A673 (cell line): Measurements from ENCODE around the gene CBFA2T3. TPM values are rescaled to one million over a fixed set of nuclear protein-coding genes. Genes with fewer than 3 reads are reported as not detected.
"Not testable (repeated sequence)": the region's sequence is repeated elsewhere in the genome, so short reads cannot be mapped to it uniquely, and the experiment has no call there.

Experiments used
- BruUV-seq: library from RNA; stranded (reverse); fragments of 400-500 nt; replicated peaks from 2 replicates; lab custom pipeline; 2021; lab: Mats Ljungman, UMichigan
- CTCF ChIA-PET: fragments of 300-600 bp; sonication (Branson Sonifier 250); formaldehyde crosslinking; loops from one replicate; lab custom pipeline; 2022; ENCODE audit warnings: antibody characterized with exemption; lab: Charles Lee
- POLR2A ChIA-PET: fragments of 300-600 bp; sonication (Branson Sonifier 250); formaldehyde crosslinking; loops from one replicate; lab custom pipeline; 2022; ENCODE audit warnings: antibody characterized with exemption; ENCODE audit not compliant: low non-redundant PET; lab: Charles Lee
- DNase-seq: peaks from one replicate; pipeline ENCODE4 v3.0.0-alpha.2; 2015; ENCODE audit warnings: low spot score
- H3K27ac ChIP-seq: fragments of 200-600 bp; sonication (generic); 2 replicates; pipeline ENCODE4 v1.5.1; 2016; ENCODE audit warnings: mixed run types, low read depth, mild to moderate bottlenecking, mixed read lengths, antibody characterized with exemption, low read length; ENCODE audit not compliant: poor library complexity, severe bottlenecking
- H3K27me3 ChIP-seq: fragments of 200-600 bp; sonication (generic); replicated peaks from 2 replicates; pipeline ENCODE4 v1.6.1; 2017; ENCODE audit warnings: mixed run types, low read depth, mild to moderate bottlenecking, mixed read lengths, antibody characterized with exemption, low read length; ENCODE audit not compliant: insufficient read depth, poor library complexity
- H3K36me3 ChIP-seq: fragments of 200-600 bp; sonication (generic); 2 replicates; pipeline ENCODE4 v1.6.1; 2016; ENCODE audit warnings: mixed run types, mild to moderate bottlenecking, mixed read lengths, antibody characterized with exemption, low read length; ENCODE audit not compliant: insufficient read depth, poor library complexity, severe bottlenecking
- H3K4me1 ChIP-seq: fragments of 200-600 bp; sonication (generic); 2 replicates; pipeline ENCODE4 v1.6.1; 2017; ENCODE audit warnings: mixed run types, mild to moderate bottlenecking, mixed read lengths, antibody characterized with exemption, low read length; ENCODE audit not compliant: insufficient read depth, poor library complexity, severe bottlenecking
- H3K4me3 ChIP-seq: fragments of 200-600 bp; sonication (generic); 2 replicates; pipeline ENCODE4 v1.5.1; 2016; ENCODE audit warnings: low read depth, mixed run types, mild to moderate bottlenecking, mixed read lengths, low read length; ENCODE audit not compliant: poor library complexity, severe bottlenecking
- H3K9me3 ChIP-seq: fragments of 200-600 bp; sonication (generic); 2 replicates; pipeline ENCODE4 v1.6.1; 2016; ENCODE audit warnings: mixed run types, low read depth, mild to moderate bottlenecking, mixed read lengths, antibody characterized with exemption, low read length; ENCODE audit not compliant: poor library complexity, severe bottlenecking
- CTCF ChIP-seq: fragments of 300-800, 200-600 bp; sonication (generic); conservative IDR thresholded peaks from 2 replicates; pipeline ENCODE4 v1.5.1; 2017; ENCODE audit warnings: low read depth, mild to moderate bottlenecking, antibody characterized with exemption, low read length, moderate library complexity, mixed read lengths
- EZH2 ChIP-seq: fragments of 200-600 bp; sonication (generic); IDR thresholded peaks from 2 replicates; pipeline ENCODE4 v1.6.1; 2017; ENCODE audit warnings: borderline replicate concordance, low read depth, mild to moderate bottlenecking, mixed read lengths, antibody characterized with exemption, low read length; ENCODE audit not compliant: poor library complexity, severe bottlenecking
- intact Hi-C: fragments of 100-400 bp; cut with micrococcal nuclease; formaldehyde crosslinking; loops from one replicate; pipeline ENCODE4 v1.10.0; 2022; ENCODE audit not compliant: unreplicated experiment
- total RNA-seq: library from RNA; stranded (reverse); gene quantifications from 2 replicates; pipeline ENCODE4 v1.2.3, GENCODE V29; 2021

The CBFA2T3 gene
- total RNA-seq, 1 experiment from 2014 or later: 1.7 TPM

- intact Hi-C loops: no loop called here
- no TSS peak for BruUV-seq
- ChIA-PET POLR2A (no interaction called here), CTCF (no interaction called here)
- H3K4me3 ChIP-seq: peak overlapping the region; percentile 41
- H3K27ac ChIP-seq: no peak overlapping the region
- H3K27me3 ChIP-seq: peaks cover 26% of the 10 kb centered on the region
- peak; percentile 40 for DNase-seq
- no peaks in the 10 kb centered on the region for H3K9me3 ChIP-seq
- TF ChIP-seq CTCF (no peak), EZH2 (no peak)
- H3K36me3 ChIP-seq: no peaks in the 10 kb centered on the region
- H3K4me1 ChIP-seq: peaks cover 12% of the 10 kb centered on the region
These were observed 27.3 kb upstream of the CBFA2T3 start for GRCh38 chr16:89004209-89004831.

GRCh38 chr16:89003831-89004208 is 26.8 kb upstream of the CBFA2T3 start:
- no peak for TF ChIP-seq EZH2
- no peak for TF ChIP-seq CTCF
- Histone ChIP-seq H3K4me1 (peaks cover 12% of the 10 kb centered on the region), H3K27ac (no peak overlapping the region), H3K27me3 (peaks cover 26% of the 10 kb centered on the region), H3K9me3 (peaks cover 5% of the 10 kb centered on the region), H3K36me3 (no peaks in the 10 kb centered on the region), H3K4me3 (peak overlapping the region; percentile 41)
- DNase-seq: no peak
- POLR2A ChIA-PET: no interaction called here
- no TSS peak for BruUV-seq
- intact Hi-C loops: no loop called here
- CTCF ChIA-PET: no interaction called here

GRCh38 chr16:89002851-89003830 is 26.1 kb upstream of the CBFA2T3 start:
- intact Hi-C loops: no loop called here
- Histone ChIP-seq H3K27me3 (peaks cover 26% of the 10 kb centered on the region), H3K36me3 (no peaks in the 10 kb centered on the region), H3K4me3 (peak overlapping the region; percentile 41), H3K27ac (peak overlapping the region; percentile 50), H3K9me3 (peaks cover 12% of the 10 kb centered on the region), H3K4me1 (peaks cover 12% of the 10 kb centered on the region)
- TF ChIP-seq EZH2: peak; percentile 52
- TF ChIP-seq CTCF: no peak
- peak; percentile 43 for DNase-seq
- CTCF ChIA-PET: no interaction called here
- POLR2A ChIA-PET: no interaction called here
- BruUV-seq: no TSS peak

DNA sequence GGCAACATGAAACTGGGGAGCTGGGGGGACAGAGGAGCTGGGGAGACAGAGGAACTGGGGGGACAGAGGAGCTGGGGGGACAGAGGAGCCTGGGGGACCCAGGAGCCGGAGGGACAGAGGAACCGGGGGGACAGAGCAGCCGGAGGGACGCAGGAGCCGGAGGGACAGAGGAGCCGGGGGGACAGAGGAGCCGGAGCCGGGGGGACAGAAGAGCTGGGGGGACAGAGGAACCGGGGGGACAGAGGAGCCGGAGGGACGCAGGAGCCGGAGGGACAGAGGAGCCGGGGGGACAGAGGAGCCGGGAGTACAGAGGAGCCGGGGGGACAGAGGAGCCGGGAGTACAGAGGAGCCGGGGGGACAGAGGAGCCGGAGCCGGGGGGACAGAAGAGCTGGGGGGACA is 25.1 kb upstream of the CBFA2T3 start:
- H3K4me3 ChIP-seq, CTCF ChIA-PET, BruUV-seq, DNase-seq, H3K27ac ChIP-seq, H3K36me3 ChIP-seq, intact Hi-C loops: not testable (repeated sequence)
- Histone ChIP-seq H3K27me3 (peaks cover 26% of the 10 kb centered on the region), H3K9me3 (peaks cover 21% of the 10 kb centered on the region), H3K4me1 (peaks cover 12% of the 10 kb centered on the region)
- POLR2A ChIA-PET: interaction anchor here (0.6 kb wide), 1 partner anchor 81 kb away, joined by 3 read pairs; no protein-coding TSS in a partner anchor
